Cardiac muscle cell (in vitro differentiated cells and primary cell): Measurements from ENCODE around the gene RANBP1. TPM values are rescaled to one million over a fixed set of nuclear protein-coding genes. Genes with fewer than 3 reads are reported as not detected.

Experiments used
- DNase-seq, 2 donors: peaks; one replicate each; pipeline versions ENCODE4 v3.0.0 to v3.0.0-alpha.2; 2010 to 2017; ENCODE audit warnings: low read depth in 1 of 2, low spot score in 1 of 2
- H3K27ac ChIP-seq: fragments of 200-600 bp; sonication (generic); 2 replicates; pipeline ENCODE4 v1.5.1; 2016
- H3K27me3 ChIP-seq: fragments of 200-600 bp; sonication (generic); 2 replicates; pipeline ENCODE4 v1.6.0; 2016; ENCODE audit warnings: control low read depth
- H3K36me3 ChIP-seq: fragments of 200-600 bp; sonication (generic); 2 replicates; pipeline ENCODE4 v1.5.1; 2016; ENCODE audit warnings: control low read depth
- H3K4me1 ChIP-seq: fragments of 200-600 bp; sonication (generic); 2 replicates; pipeline ENCODE4 v1.8.1; 2017; ENCODE audit warnings: low read depth, mild to moderate bottlenecking, mixed run types
- H3K4me3 ChIP-seq: fragments of 200-600 bp; sonication (generic); 2 replicates; pipeline ENCODE4 v1.5.1; 2016; ENCODE audit warnings: mild to moderate bottlenecking
- H3K9me3 ChIP-seq: fragments of 200-600 bp; sonication (generic); 2 replicates; pipeline ENCODE4 v1.5.1; 2017; ENCODE audit warnings: low read depth, mild to moderate bottlenecking, control low read depth
- CTCF ChIP-seq: IDR thresholded peaks from 2 replicates; pipeline ENCODE4 v1.5.1; 2012; ENCODE audit warnings: low read depth, mild to moderate bottlenecking, low read length
- polyA plus RNA-seq: library from polyadenylated mRNA; unstranded; fragments of >200 nt; fragmentation: Nextera tagmentation; extraction: Ambion mirVana; gene quantifications from 2 replicates; pipeline ENCODE4 v1.2.1, GENCODE V29; 2016
- total RNA-seq: library from RNA; depleted of rRNA; stranded (reverse); fragments of >200 nt; gene quantifications from 2 replicates; pipeline ENCODE4 v1.2.3, GENCODE V29; 2016

RANBP1 gene
- total and polyA plus RNA-seq, 2 experiments from 2014 or later = 252 to 271 TPM

GRCh38 chr22:20090730-20091240 is 25.1 kb upstream of the RANBP1 start:
- Histone ChIP-seq H3K9me3 (no peaks in the 10 kb centered on the region), H3K36me3 (peaks cover 86% of the 10 kb centered on the region), H3K27ac (no peak overlapping the region), H3K27me3 (no peaks in the 10 kb centered on the region), H3K4me3 (no peak overlapping the region), H3K4me1 (no peaks in the 10 kb centered on the region)
- DNase-seq = no peak
- TF ChIP-seq CTCF = no peak

- no peak for TF ChIP-seq CTCF
- no peaks in the 10 kb centered on the region for H3K4me1 ChIP-seq
- H3K27me3 ChIP-seq = no peaks in the 10 kb centered on the region
- no peak overlapping the region for H3K27ac ChIP-seq
- H3K4me3 ChIP-seq = no peak overlapping the region
- no peaks in the 10 kb centered on the region for H3K9me3 ChIP-seq
- DNase-seq = no peak
- H3K36me3 ChIP-seq = peaks cover 81% of the 10 kb centered on the region
Observed at GRCh38 chr22:20091690-20092476, 24.0 kb upstream of the RANBP1 start.

- peaks cover 78% of the 10 kb centered on the region for H3K36me3 ChIP-seq
- no peak for TF ChIP-seq CTCF
- no peak overlapping the region for H3K27ac ChIP-seq
- no peaks in the 10 kb centered on the region for H3K4me1 ChIP-seq
- no peak for DNase-seq
- H3K27me3 ChIP-seq = no peaks in the 10 kb centered on the region
- no peaks in the 10 kb centered on the region for H3K9me3 ChIP-seq
- no peak overlapping the region for H3K4me3 ChIP-seq
Observed at GRCh38 chr22:20092477-20092854, 23.4 kb upstream of the RANBP1 start.

- peaks cover 72% of the 10 kb centered on the region for H3K36me3 ChIP-seq
- H3K27me3 ChIP-seq = no peaks in the 10 kb centered on the region
- no peak for TF ChIP-seq CTCF
- no peaks in the 10 kb centered on the region for H3K4me1 ChIP-seq
- no peak overlapping the region for H3K27ac ChIP-seq
- no peak for DNase-seq
- H3K9me3 ChIP-seq = no peaks in the 10 kb centered on the region
- no peak overlapping the region for H3K4me3 ChIP-seq
Observed at GRCh38 chr22:20093418-20094196, 22.3 kb upstream of the RANBP1 start.

- Histone ChIP-seq H3K9me3 (no peaks in the 10 kb centered on the region), H3K27me3 (no peaks in the 10 kb centered on the region), H3K4me3 (no peak overlapping the region), H3K4me1 (no peaks in the 10 kb centered on the region), H3K36me3 (peaks cover 69% of the 10 kb centered on the region), H3K27ac (no peak overlapping the region)
- no peak for TF ChIP-seq CTCF
- no peak for DNase-seq
Observed at GRCh38 chr22:20094197-20094807, 21.6 kb upstream of the RANBP1 start.
